HepG2 (cell line): ENCODE data around the gene PLIN5. TPM values are rescaled to one million over a fixed set of nuclear protein-coding genes. Genes with fewer than 3 reads are reported as not detected.
A peak's percentile ranks its signal among the peaks of the same experiment; 100 is the strongest.

ENCODE experiments used
- ATF7 ChIP-seq, 2 experiments: fragments of 450-650 bp in 1 of 2; sonication (generic) in 1 of 2; formaldehyde crosslinking in 1 of 2; IDR thresholded peaks; 2 replicates each; pipeline versions ENCODE4 v1.4.0 to v1.6.1; 2016 to 2020; ENCODE audit warnings: antibody characterized with exemption in 1 of 2, mild to moderate bottlenecking in 1 of 2, missing genetic modification reagents in 1 of 2
- CREM ChIP-seq, 2 experiments: sonication (generic) in 1 of 2; formaldehyde crosslinking in 1 of 2; IDR thresholded peaks; 2 replicates each; pipeline versions ENCODE4 v1.4.0 to v1.6.1; 2016 to 2020; ENCODE audit warnings: antibody characterized with exemption in 1 of 2, mild to moderate bottlenecking in 1 of 2, missing genetic modification reagents in 1 of 2
- EHMT2 ChIP-seq: fragments of 200-600 bp; sonication (generic); IDR thresholded peaks from 2 replicates; pipeline ENCODE4 v1.7.0; 2017; ENCODE audit warnings: antibody characterized with exemption, low read depth, low read length, borderline replicate concordance
- GTF2F1 ChIP-seq: fragments of 150-350 bp; IDR thresholded peaks from 2 replicates; pipeline ENCODE4 v1.6.1; 2014; ENCODE audit warnings: low read length
- HIC2 ChIP-seq: sonication (generic); formaldehyde crosslinking; IDR thresholded peaks from 2 replicates; pipeline ENCODE4 v1.9.0; 2022; ENCODE audit warnings: low read depth, missing genetic modification reagents
- MED8 ChIP-seq: sonication (generic); formaldehyde crosslinking; IDR thresholded peaks from 2 replicates; pipeline ENCODE4 v1.8.1; 2023; ENCODE audit warnings: mild to moderate bottlenecking, missing genetic modification reagents; ENCODE audit not compliant: insufficient replicate concordance
- MIER3 ChIP-seq: IDR thresholded peaks from 2 replicates; pipeline ENCODE4 v1.6.1; 2016; ENCODE audit warnings: missing compliant biosample characterization, borderline replicate concordance
- MNT ChIP-seq: fragments of 450-650 bp; IDR thresholded peaks from 2 replicates; pipeline ENCODE4 v1.6.1; 2016
- NRL ChIP-seq: sonication (generic); formaldehyde crosslinking; IDR thresholded peaks from 2 replicates; pipeline ENCODE4 v1.5.0; 2020; ENCODE audit warnings: missing genetic modification reagents, mild to moderate bottlenecking, moderate library complexity, borderline replicate concordance
- RNF219 ChIP-seq: sonication (generic); formaldehyde crosslinking; IDR thresholded peaks from 2 replicates; pipeline ENCODE4 v1.5.0; 2020; ENCODE audit warnings: mild to moderate bottlenecking, missing genetic modification reagents
- SAP130 ChIP-seq: IDR thresholded peaks from 2 replicates; pipeline ENCODE4 v1.6.1; 2016; ENCODE audit warnings: low read depth
- SYNCRIP ChIP-seq: fragments of 200-400 bp; formaldehyde crosslinking; IDR thresholded peaks from 2 replicates; pipeline ENCODE4 v1.6.1; 2018; ENCODE audit warnings: mild to moderate bottlenecking, low read depth, low read length; ENCODE audit not compliant: insufficient read depth
- TCF7L2 ChIP-seq: IDR thresholded peaks from 2 replicates; pipeline ENCODE4 v1.6.1; 2011; ENCODE audit warnings: mild to moderate bottlenecking, low read depth, low read length, moderate library complexity
- YEATS2 ChIP-seq: sonication (generic); formaldehyde crosslinking; IDR thresholded peaks from 2 replicates; pipeline ENCODE4 v1.4.0; 2020; ENCODE audit warnings: missing genetic modification reagents, borderline replicate concordance
- ZBTB2 ChIP-seq: sonication (generic); formaldehyde crosslinking; IDR thresholded peaks from 2 replicates; pipeline ENCODE4 v1.8.0; 2022; ENCODE audit warnings: low read depth, missing genetic modification reagents
- ZBTB46 ChIP-seq: sonication (generic); formaldehyde crosslinking; IDR thresholded peaks from 2 replicates; pipeline ENCODE4 v1.4.0; 2020; ENCODE audit warnings: mild to moderate bottlenecking, missing genetic modification reagents, borderline replicate concordance
- ZNF562 ChIP-seq: sonication (generic); formaldehyde crosslinking; IDR thresholded peaks from 2 replicates; pipeline ENCODE4 v1.8.0; 2022; ENCODE audit warnings: missing genetic modification reagents, borderline replicate concordance
- ZNF564 ChIP-seq: sonication (generic); formaldehyde crosslinking; IDR thresholded peaks from 2 replicates; pipeline ENCODE4 v1.8.1; 2023; ENCODE audit warnings: mild to moderate bottlenecking, missing genetic modification reagents
- ZNF598 ChIP-seq: sonication (generic); formaldehyde crosslinking; IDR thresholded peaks from 2 replicates; pipeline ENCODE4 v1.5.1; 2020; ENCODE audit warnings: mild to moderate bottlenecking, missing genetic modification reagents, borderline replicate concordance
- ZSCAN30 ChIP-seq: sonication (generic); formaldehyde crosslinking; IDR thresholded peaks from 2 replicates; pipeline ENCODE4 v1.5.0; 2020; ENCODE audit warnings: mild to moderate bottlenecking, missing genetic modification reagents
- polyA plus RNA-seq, 8 experiments: library from polyadenylated mRNA; depleted of rRNA in 3 of 8; stranded (reverse) in 7 of 8; unstranded in 1 of 8; fragments of >200 nt; fragmentation: Illumina TruSeq in 4 of 8; extraction: Trizol in 4 of 8; gene quantifications; 2 replicates each; pipeline versions ENCODE4 v1.2.1 to v1.2.3, GENCODE V29; 2011 to 2016; ENCODE audit warnings: low read depth in 4 of 8, missing spikeins in 1 of 8, mixed read lengths in 1 of 8; ENCODE audit not compliant: insufficient read depth in 1 of 8
- total RNA-seq, 5 experiments: library from RNA; depleted of rRNA; stranded (reverse); fragments of >200 nt; fragmentation: Illumina TruSeq; extraction: Trizol; gene quantifications; 2 replicates each; pipeline ENCODE4 v1.2.3, GENCODE V29; 2016; ENCODE audit warnings: low read depth in 1 of 5

PLIN5 gene
- total and polyA plus RNA-seq, 2 of the 13 experiments (the other 11 are each of a cell fraction or from before 2014, with no cell fraction given): 1.8 to 4.8 TPM

DNA sequence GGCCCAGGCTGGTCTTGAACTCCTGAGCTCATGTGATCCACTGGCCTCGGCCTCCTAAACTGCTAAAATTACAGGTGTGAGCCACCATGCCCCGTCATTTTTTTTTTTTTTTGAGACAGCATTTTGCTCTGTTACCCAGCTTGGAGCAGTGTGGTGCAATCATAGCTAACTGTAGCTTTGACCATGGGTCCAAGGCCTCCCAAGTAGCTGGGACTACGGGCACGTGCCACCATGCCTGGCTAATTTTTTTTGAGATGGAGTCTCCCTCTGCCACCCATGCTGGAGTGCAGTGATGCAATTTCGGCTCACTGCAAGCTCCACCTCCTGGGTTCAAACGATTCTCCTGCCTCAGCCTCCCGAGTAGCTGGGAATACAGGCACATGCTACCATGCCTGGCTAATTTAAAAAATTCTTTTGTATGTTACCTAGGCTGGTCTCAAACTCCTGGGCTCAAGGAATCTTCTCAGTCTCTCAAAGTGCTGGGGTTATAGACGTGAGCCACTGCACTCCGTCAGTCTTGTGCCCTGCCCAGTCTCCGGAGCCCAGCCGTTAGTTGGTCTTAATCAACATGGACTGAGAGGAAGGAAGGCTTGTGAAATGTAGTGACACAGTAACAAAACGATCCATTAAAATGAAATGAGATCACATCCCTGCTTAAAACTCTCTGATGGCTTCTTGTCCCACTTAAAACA is 6.2 kb upstream of the PLIN5 start (continued):
- TF ChIP-seq NRL (CRISPR knock-in tag) (no peak), ZNF562 (no peak), SYNCRIP (no peak), SAP130 (CRISPR knock-in tag) (no peak), TCF7L2 (no peak), MIER3 (CRISPR knock-in tag) (no peak), MNT (no peak), YEATS2 (CRISPR knock-in tag) (no peak), GTF2F1 (no peak), ZBTB46 (CRISPR knock-in tag) (no peak), RNF219 (CRISPR knock-in tag) (no peak), ZNF564 (CRISPR knock-in tag) (no peak), ZBTB2 (no peak), ZNF598 (CRISPR knock-in tag) (0 out of 2 replicates have a peak, but pooled peaks have one; percentile 54), CREM (IDR thresholded peaks at IDR 0.05) (no peak), CREM (CRISPR knock-in tag; IDR thresholded peaks at IDR 0.05) (no peak), HIC2 (0 out of 2 replicates have a peak, but pooled peaks have one; percentile 44), MED8 (CRISPR knock-in tag) (no peak), ATF7 (IDR thresholded peaks at IDR 0.05) (no peak), ATF7 (CRISPR knock-in tag; IDR thresholded peaks at IDR 0.05) (no peak), ZSCAN30 (CRISPR knock-in tag) (no peak), EHMT2 (no peak)
